Karpas-422 (cell line): Measurements from ENCODE around the gene RRP9. TPM values are rescaled to one million over a fixed set of nuclear protein-coding genes. Genes with fewer than 3 reads are reported as not detected.
A peak's percentile ranks its signal among the peaks of the same experiment; 100 is the strongest.

Experiments
- DNase-seq: peaks from one replicate; pipeline ENCODE4 v3.0.0-alpha.2; 2015
- H2AFZ ChIP-seq: fragments of 200-600 bp; sonication (generic); 2 replicates; pipeline ENCODE4 v1.6.1; 2014; ENCODE audit warnings: antibody characterized with exemption, low read length, mixed read lengths
- H3K27ac ChIP-seq: fragments of 200-600 bp; sonication (generic); 2 replicates; pipeline ENCODE4 v1.5.1; 2014; ENCODE audit warnings: mild to moderate bottlenecking, low read length, moderate library complexity
- H3K27me3 ChIP-seq: fragments of 200-600 bp; sonication (generic); 2 replicates; pipeline ENCODE4 v1.6.1; 2014; ENCODE audit warnings: low read length, mixed read lengths
- H3K36me3 ChIP-seq: fragments of 200-600 bp; sonication (generic); 2 replicates; pipeline ENCODE4 v1.6.1; 2014; ENCODE audit warnings: low read length, mixed read lengths; ENCODE audit not compliant: insufficient read depth
- H3K4me1 ChIP-seq: fragments of 200-600 bp; sonication (generic); 2 replicates; pipeline ENCODE4 v1.6.1; 2014; ENCODE audit warnings: mild to moderate bottlenecking, low read length, mixed read lengths
- H3K4me2 ChIP-seq: fragments of 200-600 bp; sonication (generic); 2 replicates; pipeline ENCODE4 v1.6.1; 2014; ENCODE audit warnings: low read length, low read depth, mild to moderate bottlenecking; ENCODE audit not compliant: poor library complexity, severe bottlenecking
- H3K4me3 ChIP-seq: fragments of 200-600 bp; sonication (generic); 2 replicates; pipeline ENCODE4 v1.5.1; 2014; ENCODE audit warnings: mild to moderate bottlenecking, antibody characterized with exemption, low read length, mixed read lengths
- H3K79me2 ChIP-seq: fragments of 200-600 bp; sonication (generic); 2 replicates; pipeline ENCODE4 v1.6.1; 2014; ENCODE audit warnings: mild to moderate bottlenecking, low read length, mixed read lengths
- H3K9ac ChIP-seq: fragments of 200-600 bp; sonication (generic); 2 replicates; pipeline ENCODE4 v1.6.0; 2014; ENCODE audit warnings: low read length
- H3K9me2 ChIP-seq: fragments of 200-600 bp; sonication (generic), shearing (Covaris generic); replicated peaks from 2 replicates; pipeline ENCODE4 v1.6.0; 2014; ENCODE audit warnings: mild to moderate bottlenecking, low read length, moderate library complexity; ENCODE audit not compliant: insufficient read depth
- H3K9me3 ChIP-seq: fragments of 300-700, 200-600 bp; sonication (generic); 2 replicates; pipeline ENCODE4 v1.6.1; 2014; ENCODE audit warnings: low read length, mixed read lengths
- H4K20me1 ChIP-seq: fragments of 200-600 bp; sonication (generic); 2 replicates; pipeline ENCODE4 v1.6.1; 2014; ENCODE audit warnings: mild to moderate bottlenecking, antibody characterized with exemption, low read length, low read depth; ENCODE audit not compliant: insufficient read depth
- total RNA-seq: library from RNA; depleted of rRNA; stranded (reverse); fragments of >200 nt; shearing (Covaris generic); gene quantifications from 2 replicates; pipeline ENCODE4 v1.2.3, GENCODE V29; 2014; ENCODE audit warnings: low replicate concordance

Gene RRP9
- total RNA-seq, 1 experiment from 2014 or later = 15.1 TPM

GRCh38 chr3:51974963-51975851 is 33.5 kb upstream of the RRP9 start, which contains the start of gene ABHD14A:
TSS of gene ABHD14A (plus strand) at chr3:51975064. CDS start at chr3:51975136, 72 bp downstream.
- Histone ChIP-seq H4K20me1 (no peaks in the 10 kb centered on the region), H3K4me1 (peaks cover 40% of the 10 kb centered on the region), H3K4me3 (peak within 1 kb of the TSS; percentile 96), H3K9me2 (no peaks in the 10 kb centered on the region), H3K27ac (peak within 1 kb of the TSS; percentile 90), H3K4me2 (peak within 1 kb of the TSS; percentile 97), H3K79me2 (peaks cover 47% of the 10 kb centered on the region), H3K27me3 (no peaks in the 10 kb centered on the region), H2AFZ (peak within 1 kb of the TSS; percentile 76), H3K9ac (peak within 1 kb of the TSS; percentile 99), H3K9me3 (no peaks in the 10 kb centered on the region), H3K36me3 (0 out of 2 replicates have a peak, but pooled peaks cover 2% of the 10 kb centered on the region)
- DNase-seq = peak; percentile 93

DNA sequence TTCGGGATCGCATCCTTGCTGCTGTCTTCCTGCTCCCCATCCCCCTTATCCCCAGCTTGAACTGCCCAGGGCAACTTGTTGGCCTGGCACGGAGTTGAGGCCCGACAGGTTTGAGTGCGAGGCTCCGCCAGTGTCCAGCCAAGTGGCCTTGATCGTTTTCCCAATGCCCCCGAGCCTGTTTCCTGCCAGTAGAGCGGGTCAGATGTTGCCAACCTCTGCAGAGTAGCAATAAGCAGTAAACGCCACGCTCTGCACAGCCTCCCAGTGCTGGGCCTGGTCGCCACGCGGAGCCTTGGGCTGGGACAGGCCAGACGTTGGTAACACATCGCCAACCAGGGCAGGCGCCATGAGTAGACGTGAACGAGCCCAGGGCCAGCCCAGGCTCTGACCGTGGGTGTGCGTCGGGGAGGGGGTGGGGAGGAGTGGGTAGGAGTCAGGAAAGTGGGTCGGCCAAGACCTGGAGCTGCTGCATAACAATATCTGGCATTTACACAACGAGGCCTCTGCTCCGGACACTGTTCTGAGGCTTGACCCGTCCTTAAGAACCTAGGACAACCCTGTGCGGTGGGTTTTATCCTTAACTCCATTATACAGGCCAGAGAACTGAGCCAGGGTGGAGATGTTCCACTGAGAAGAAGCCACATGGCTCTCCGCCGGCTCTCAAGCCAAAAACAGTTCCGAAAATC is 32.7 kb upstream of the RRP9 start:
- Histone ChIP-seq H3K27me3 (no peaks in the 10 kb centered on the region), H3K36me3 (0 out of 2 replicates have a peak, but pooled peaks cover 2% of the 10 kb centered on the region), H4K20me1 (no peaks in the 10 kb centered on the region), H3K4me2 (peak overlapping the region; percentile 97), H2AFZ (peak overlapping the region; percentile 76; the same call in 1 of the 2 replicates), H3K4me3 (peak overlapping the region; percentile 96), H3K4me1 (peaks cover 41% of the 10 kb centered on the region), H3K9me3 (no peaks in the 10 kb centered on the region), H3K79me2 (peaks cover 46% of the 10 kb centered on the region), H3K27ac (peak overlapping the region; percentile 90), H3K9me2 (no peaks in the 10 kb centered on the region), H3K9ac (peak overlapping the region; percentile 99)
- peak; percentile 77 for DNase-seq

DNA sequence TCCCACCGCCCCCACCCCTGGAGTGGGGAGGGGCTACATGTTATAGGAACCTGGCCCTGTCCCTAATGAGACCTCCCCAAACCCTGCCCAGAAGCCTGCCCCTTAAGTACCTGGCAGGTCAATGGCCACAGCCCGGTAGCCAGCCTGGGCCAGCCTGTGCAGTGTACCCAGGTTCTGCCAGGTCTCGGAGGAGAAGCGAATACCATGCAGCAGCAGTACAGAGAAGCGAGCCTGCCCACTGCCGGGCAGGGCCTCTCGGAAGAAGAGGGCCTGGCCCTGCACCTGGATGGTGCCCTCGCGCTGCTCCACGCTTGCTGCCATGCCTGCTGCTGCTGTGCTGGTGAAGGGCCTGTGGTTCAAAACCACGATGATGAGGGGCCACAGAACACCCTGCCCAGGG is 29.6 kb upstream of the RRP9 start:
- DNase-seq = no peak
- Histone ChIP-seq H3K27ac (no peak overlapping the region), H3K9me2 (no peaks in the 10 kb centered on the region), H3K4me1 (peaks cover 60% of the 10 kb centered on the region), H3K36me3 (0 out of 2 replicates have a peak, but pooled peaks cover 2% of the 10 kb centered on the region), H3K9ac (no peak overlapping the region), H3K79me2 (peaks cover 36% of the 10 kb centered on the region), H3K27me3 (no peaks in the 10 kb centered on the region), H3K9me3 (no peaks in the 10 kb centered on the region), H4K20me1 (no peaks in the 10 kb centered on the region), H2AFZ (no peak overlapping the region), H3K4me2 (peak overlapping the region; percentile 21), H3K4me3 (no peak overlapping the region)

- Histone ChIP-seq H3K36me3 (0 out of 2 replicates have a peak, but pooled peaks cover 2% of the 10 kb centered on the region), H3K9me3 (no peaks in the 10 kb centered on the region), H3K27ac (no peak overlapping the region; the same call in 1 of the 2 replicates), H2AFZ (no peak overlapping the region), H3K4me2 (peak overlapping the region; percentile 21), H3K9me2 (no peaks in the 10 kb centered on the region), H3K79me2 (peaks cover 36% of the 10 kb centered on the region), H3K4me3 (no peak overlapping the region), H3K9ac (no peak overlapping the region), H3K4me1 (peaks cover 61% of the 10 kb centered on the region), H3K27me3 (no peaks in the 10 kb centered on the region), H4K20me1 (no peaks in the 10 kb centered on the region)
- DNase-seq = no peak
These were observed 29.0 kb upstream of the RRP9 start for GRCh38 chr3:51970606-51971300.

GRCh38 chr3:51969841-51970240 is 28.1 kb upstream of the RRP9 start:
- Histone ChIP-seq H3K9me3 (no peaks in the 10 kb centered on the region), H3K79me2 (peaks cover 30% of the 10 kb centered on the region), H3K36me3 (0 out of 2 replicates have a peak, but pooled peaks cover 2% of the 10 kb centered on the region), H3K4me2 (no peak overlapping the region), H4K20me1 (no peaks in the 10 kb centered on the region), H2AFZ (no peak overlapping the region), H3K4me1 (peaks cover 56% of the 10 kb centered on the region), H3K9me2 (no peaks in the 10 kb centered on the region), H3K27ac (no peak overlapping the region; the same call in 1 of the 2 replicates), H3K4me3 (no peak overlapping the region), H3K27me3 (no peaks in the 10 kb centered on the region), H3K9ac (no peak overlapping the region)
- DNase-seq = no peak

GRCh38 chr3:51968883-51969678 is 27.4 kb upstream of the RRP9 start:
- no peak for DNase-seq
- Histone ChIP-seq H3K4me1 (peaks cover 49% of the 10 kb centered on the region), H3K4me3 (peak overlapping the region; percentile 79; the same call in 1 of the 2 replicates), H3K27me3 (no peaks in the 10 kb centered on the region), H3K79me2 (peaks cover 23% of the 10 kb centered on the region), H3K4me2 (peak overlapping the region; percentile 76), H2AFZ (no peak overlapping the region), H3K9me2 (no peaks in the 10 kb centered on the region), H4K20me1 (no peaks in the 10 kb centered on the region), H3K36me3 (0 out of 2 replicates have a peak, but pooled peaks cover 2% of the 10 kb centered on the region), H3K9ac (peak overlapping the region; percentile 82), H3K27ac (peak overlapping the region; percentile 75; the same call in 1 of the 2 replicates), H3K9me3 (no peaks in the 10 kb centered on the region)

DNA sequence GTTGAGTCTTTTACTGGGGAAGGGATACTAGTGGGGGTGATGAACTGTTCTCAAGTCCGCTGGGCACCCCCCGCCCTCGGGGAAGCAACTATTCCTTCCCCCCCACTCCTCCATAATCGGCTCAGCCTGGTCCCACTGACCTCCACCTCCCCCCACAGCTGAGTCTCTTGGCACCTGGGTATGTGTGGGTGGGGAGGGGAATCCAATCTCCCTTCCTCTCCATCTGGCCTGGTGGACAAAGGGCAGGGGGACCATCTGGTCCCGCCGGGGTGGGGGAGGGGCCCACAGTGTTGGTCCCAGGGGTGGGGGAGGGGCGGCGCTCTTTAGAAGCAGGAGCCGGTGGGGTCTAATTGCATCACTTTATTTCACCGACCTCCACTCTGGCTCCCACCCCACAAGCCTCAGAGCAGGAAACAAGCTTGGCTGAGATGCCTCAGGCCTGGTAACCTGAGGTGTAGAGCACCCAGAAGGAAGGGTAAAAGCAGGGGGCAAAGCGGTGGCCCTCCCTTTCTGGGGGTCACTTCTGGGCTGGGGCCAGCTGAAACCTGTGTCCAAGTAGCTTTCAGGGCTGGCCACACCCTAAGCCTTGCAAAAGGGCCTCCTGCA is 26.6 kb upstream of the RRP9 start:
- Histone ChIP-seq H3K27me3 (no peaks in the 10 kb centered on the region), H3K4me3 (peak overlapping the region; percentile 79), H3K27ac (peak overlapping the region; percentile 75), H3K9me3 (no peaks in the 10 kb centered on the region), H3K4me2 (peak overlapping the region; percentile 76), H4K20me1 (0 out of 2 replicates have a peak, but pooled peaks cover 3% of the 10 kb centered on the region), H3K9ac (peak overlapping the region; percentile 82), H3K79me2 (peaks cover 16% of the 10 kb centered on the region), H3K36me3 (0 out of 2 replicates have a peak, but pooled peaks cover 2% of the 10 kb centered on the region), H2AFZ (no peak overlapping the region), H3K4me1 (peaks cover 47% of the 10 kb centered on the region), H3K9me2 (no peaks in the 10 kb centered on the region)
- no peak for DNase-seq
